GM19467 (cell line): Measurements from ENCODE around the gene TLR4.

Experiments
- ATAC-seq: cut with Tn5 transposase; IDR thresholded peaks from one replicate; pipeline ENCODE4 v1.9.1; 2021; ENCODE audit warnings: mild to moderate bottlenecking, moderate library complexity; ENCODE audit not compliant: unreplicated experiment

Gene TLR4

DNA sequence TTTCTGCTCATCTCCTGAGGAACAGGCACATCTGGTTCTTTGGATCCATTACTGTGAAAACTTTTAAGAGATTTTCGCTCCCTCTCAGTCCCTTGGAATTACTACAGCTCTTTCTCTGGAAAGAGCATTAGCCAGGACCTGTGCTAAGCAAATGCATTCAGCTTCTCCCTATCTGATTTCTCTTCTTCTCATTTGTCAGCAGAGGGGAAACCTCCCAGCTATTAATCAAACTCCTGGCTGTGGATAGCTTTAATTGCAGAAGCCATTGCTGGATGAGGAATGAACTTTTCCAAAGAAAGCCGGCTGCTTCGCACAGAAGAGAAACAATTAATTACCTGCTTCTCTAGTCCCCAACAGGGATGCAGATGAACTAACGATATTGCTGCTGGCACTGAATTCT is 37.9 kb downstream of the TLR4 start:
- no peak for ATAC-seq

DNA sequence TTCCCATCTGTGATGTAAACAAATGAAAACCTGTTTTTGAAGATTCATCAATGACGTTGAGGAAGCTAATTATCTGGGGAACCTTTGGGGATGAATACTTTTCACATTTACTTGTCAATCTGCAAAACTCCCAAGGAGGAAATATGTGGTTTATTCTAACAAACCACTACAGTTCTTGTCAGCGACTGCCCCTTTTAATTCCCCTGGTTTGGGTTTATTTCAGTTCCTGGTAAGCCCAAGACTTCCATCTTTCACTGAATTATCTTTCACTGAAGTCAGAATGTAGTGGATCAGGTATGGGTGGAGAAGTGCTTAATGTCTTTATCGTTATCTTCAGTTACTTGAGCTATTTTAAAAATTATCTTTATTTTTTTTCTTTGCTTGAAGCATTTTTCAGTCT is 40.2 kb downstream of the TLR4 start:
- ATAC-seq, result no peak

DNA sequence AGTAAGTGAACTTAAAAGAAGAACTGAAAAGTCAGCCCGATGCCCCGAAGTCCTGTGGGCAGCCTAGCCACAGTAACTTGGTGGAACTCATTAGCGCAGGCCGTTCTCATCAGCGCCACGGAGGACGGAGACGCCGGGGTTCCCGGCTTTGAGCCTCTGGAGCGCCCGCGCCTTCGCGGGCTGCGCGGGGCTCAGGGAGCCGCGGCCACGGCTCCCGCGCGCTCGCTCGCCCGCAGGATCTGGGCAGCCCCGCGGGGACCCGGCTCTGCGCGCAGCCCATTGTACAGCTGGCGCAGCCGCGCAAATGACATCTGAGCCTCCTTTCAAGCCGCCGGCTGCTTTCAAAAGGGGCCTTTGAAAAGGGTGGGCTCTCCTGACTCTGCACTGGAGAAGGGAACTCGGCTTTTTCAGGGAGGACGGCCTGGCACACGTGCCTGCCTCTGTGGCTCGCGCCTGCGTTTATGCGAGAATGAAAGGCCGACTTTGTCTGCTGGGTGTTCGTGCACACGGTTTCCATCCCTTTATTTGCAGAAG is 40.7 kb downstream of the TLR4 start:
- no peak for ATAC-seq

DNA sequence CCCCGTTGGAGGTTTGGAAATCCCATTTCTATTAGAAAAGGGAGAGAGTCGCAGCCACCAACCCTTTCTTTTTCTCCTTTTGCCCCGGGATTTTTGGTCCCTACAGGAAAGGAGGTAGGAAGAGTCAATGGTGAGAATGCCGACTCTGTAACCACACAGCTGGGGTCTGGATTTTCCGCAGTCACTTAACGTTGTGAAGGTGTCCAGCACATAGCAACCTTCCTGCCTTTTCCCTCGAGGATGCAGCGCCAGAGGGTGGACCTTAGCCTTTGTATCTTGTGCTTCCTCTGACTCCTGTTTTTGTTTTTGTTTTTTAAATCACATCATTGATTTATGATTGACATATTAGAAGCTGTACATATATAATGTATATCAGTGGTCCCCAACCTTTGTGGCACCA is 41.4 kb downstream of the TLR4 start:
- no peak for ATAC-seq

DNA sequence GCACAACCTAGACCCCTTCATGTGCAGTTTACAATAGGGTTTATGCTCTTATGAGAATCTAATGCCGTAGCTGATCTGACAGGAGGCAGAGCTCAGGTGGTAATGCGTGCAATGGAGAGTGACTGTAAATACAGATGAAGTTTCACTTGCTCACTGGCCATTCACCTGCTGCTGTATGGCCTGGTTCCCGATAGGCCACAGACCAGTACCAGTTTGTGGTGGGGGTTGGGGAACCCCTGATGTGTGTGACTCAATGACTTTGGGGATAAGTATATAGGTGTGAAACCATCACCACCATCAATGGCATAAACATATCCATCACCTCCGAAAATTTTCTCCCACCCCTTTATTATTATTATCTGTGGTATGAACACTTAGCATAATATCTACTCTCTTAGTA is 42.1 kb downstream of the TLR4 start:
- no peak for ATAC-seq

DNA sequence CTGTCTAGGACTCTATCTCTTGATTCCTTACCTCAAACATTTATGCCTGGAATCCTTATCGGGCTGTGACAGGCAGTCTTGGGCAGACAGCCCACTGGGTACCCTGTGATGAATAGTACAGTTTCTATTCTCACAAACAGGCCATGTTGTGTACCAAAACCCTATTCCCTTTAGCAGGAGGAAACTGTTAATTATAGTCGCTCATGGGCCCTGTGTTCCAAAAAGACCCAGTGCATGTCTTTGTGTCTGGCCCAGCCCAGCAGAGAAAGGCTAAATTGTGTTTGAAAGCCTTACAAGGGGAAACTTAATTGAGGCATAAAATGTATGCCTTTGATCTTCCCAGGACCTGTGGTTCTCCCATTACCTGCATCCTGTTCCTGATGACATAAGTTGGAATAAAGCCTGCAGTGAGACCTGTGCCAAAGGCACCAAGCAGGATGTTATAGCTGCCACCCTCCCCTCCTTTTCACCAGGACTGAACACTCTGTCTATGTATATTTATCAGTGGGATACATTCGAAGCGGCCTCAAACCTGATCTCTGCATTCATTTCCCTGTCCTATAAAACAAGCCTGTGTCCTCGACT is 43.3 kb downstream of the TLR4 start:
- no peak for ATAC-seq

DNA sequence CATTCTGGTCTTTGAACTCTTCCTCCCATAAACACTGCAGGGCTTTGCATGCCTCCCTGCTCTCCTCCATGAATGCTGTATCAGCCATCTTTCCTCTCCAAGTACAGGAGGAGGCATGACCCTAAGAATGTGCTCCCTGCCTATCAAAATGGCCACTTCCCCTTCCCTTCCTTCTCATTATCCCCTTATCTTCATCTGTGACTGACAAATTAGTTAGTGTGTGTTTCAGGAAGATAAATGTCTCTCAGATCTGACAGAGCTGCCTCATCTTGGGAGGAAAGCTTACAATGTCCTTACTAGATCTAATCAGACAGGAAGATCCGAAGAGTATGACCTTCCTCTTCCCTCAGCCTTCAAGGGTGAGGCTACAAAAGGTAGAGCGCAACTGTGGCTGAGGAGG is 46.2 kb downstream of the TLR4 start:
- no peak for ATAC-seq

DNA sequence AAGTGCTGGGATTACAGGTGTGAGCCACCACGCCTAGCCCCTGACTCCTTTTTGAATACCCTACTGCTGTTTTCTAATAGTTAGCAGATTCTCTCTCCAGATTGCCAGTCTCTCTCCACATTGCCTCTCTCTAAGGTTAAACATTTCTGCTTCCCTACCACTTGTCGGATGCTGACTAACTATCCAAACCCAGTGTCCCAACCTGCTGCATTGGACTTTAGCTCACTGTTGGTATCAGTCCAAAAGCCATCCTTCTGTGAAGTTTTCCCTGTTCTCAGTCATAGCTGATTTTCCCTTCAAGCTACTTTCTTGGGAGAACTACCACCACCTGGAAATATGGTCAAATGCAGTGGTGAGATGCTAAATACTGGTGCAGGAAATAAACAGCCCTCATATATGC is 48.7 kb downstream of the TLR4 start:
- no peak for ATAC-seq

DNA sequence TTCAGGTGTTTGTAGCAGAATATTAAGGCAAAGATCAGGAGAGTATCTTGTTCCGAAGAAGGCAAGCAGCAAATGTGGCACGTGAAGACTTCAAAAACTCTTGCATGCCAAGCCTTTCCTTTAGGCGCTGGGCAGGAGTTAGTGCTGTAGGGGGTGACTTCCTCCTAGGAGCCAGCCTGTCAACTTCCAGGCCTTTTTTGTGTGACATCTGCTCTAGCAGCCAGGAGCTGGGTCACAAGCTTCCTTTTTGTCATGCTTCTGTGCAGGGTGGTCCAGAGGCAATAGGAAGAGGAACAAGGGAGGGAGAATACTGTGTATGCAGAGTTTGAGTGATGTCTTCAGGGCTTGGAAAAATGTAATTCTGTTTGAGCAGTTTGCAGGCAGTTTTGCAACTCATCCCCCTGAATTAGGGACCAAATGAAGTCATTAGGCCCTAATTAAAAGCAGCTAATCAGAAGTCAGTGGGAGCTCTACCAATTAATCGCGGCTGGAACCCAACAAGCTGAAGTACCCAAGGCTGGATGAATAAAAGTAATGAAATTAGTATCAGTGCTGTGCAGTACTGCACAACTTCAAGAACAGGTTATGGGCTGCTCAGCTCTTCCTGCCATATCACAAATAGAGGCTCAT is 53.5 kb downstream of the TLR4 start:
- no peak for ATAC-seq

DNA sequence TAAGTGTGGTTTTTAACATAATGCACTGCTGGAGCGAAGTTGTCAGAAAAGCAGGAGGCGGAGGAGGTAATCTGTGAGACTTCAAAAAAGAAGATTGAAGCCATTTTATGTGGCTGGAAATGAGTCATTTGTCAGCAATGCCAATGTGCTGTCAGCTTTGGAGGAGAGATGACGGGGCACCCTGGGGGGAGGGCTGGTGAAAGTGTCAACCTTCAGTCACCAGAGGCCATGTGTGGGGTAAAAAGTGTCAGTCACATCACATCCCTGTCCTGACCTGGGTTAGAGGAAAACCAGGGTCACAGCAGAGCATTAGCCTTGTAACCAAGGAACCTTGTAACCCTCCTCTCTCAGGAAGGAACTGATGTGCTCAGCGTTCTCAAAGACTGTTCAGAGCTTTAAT is 59.1 kb downstream of the TLR4 start:
- ATAC-seq, result no peak

DNA sequence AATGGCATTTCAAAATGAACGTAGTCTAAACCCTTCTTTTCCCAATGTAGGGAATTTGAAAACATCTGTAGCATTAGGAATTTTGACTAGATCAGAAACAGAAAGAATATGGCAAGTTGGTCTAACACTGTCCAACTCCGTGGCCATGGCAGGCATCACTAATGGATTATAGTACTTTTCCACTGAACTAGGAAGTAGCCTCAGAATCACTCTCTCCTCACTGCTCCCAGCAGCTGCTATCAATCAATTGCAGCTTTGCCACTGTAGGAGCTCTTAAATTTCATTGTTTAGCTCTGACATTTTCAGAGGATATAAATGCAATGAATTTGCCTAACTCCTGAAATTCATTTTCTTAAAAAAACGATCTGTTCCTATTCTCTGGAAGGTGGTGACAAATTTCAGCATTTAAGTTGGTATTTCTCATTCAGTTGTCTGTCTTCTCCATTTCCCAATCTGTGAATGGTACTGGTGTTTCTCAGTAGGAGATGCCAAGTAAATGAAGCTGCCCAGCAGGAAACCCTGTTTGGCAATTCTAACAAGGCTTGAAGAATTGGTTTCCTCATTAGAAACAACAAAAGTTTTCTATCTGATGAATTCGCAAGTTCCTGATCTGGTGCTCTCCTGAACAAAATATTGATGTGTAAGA is 64.7 kb downstream of the TLR4 start:
- ATAC-seq, result no peak

DNA sequence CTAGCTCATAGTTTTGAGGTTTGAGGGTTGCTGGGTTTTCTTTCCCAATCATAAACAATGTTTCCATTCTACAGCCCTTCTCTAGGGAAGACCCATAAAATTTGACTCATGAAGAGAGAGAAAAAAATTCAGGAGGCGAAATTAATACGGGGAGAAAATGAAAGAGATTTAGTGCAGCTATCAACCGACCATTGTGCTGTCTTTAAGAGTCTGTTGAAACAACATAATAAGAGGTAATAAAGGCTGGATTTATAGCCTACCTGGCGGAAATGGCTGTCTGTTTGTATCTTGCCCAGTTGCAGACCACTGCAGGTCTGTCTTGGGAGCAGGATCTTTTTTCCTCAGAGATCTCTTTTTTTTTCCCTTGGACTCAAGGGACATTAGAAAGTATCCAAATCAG is 66.9 kb downstream of the TLR4 start:
- no peak for ATAC-seq

DNA sequence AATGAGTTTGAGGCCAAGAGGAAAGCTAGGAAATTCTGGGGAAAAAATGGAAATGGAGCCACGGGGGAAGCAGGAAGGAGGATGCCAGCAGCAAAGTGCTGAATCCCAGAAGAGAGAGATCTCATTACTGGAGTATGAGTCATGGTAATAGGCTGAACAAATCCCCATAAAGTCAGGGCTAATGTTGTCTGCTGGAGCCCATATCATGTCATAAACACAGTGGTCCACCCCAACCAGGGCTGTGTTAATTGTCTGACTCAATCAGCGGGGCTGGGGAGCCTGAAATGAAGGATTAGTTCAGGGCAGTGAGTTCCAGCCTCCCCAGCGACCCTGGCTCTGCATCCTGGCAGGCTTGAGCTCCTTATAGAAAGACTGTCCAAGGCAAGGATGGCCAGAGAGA is 68.8 kb downstream of the TLR4 start:
- ATAC-seq, result no peak
